Activated CD8-positive, alpha-beta memory T cell treated with anti-CD3 and anti-CD28 coated beads for 36 hours (primary cell): ENCODE results near the gene ZNF362. TPM values are rescaled to one million over a fixed set of nuclear protein-coding genes. Genes with fewer than 3 reads are reported as not detected.

ENCODE experiments used
- CTCF ChIA-PET: fragments of 350-600 bp; sonication (Branson Sonifier 250); formaldehyde crosslinking; loops from one replicate; lab custom pipeline; 2021; ENCODE audit warnings: antibody characterized with exemption; lab: Charles Lee
- POLR2A ChIA-PET: fragments of 350-600 bp; sonication (Branson Sonifier 250); formaldehyde crosslinking; loops from one replicate; lab custom pipeline; 2021; ENCODE audit warnings: antibody characterized with exemption; lab: Charles Lee
- total RNA-seq, 2 experiments: library from RNA; stranded (reverse); gene quantifications; one replicate each; pipeline ENCODE4 v1.2.3, GENCODE V29; 2021

Gene ZNF362
- total RNA-seq, 2 experiments from 2014 or later: 7.8 to 7.9 TPM

DNA sequence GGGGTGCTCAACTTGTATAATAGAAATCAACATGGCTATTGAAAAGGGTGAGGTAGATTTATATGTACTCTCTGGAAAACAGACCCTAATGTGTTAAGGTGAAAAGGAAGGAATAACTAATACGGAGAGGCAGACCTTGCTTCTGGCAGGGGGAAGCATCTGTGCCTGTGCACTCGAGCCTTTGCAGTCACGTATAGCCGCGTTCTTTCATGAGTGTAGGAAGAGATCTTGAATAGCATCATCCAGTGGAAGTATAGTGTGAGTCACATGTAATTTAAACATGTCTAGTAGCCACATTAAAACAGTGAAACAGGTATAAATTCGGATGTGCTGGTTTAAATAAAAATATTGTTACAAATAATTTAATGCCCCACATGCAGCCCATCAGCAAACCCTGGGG lies 61.7 kb downstream of the ZNF362 start:
- POLR2A ChIA-PET: no interaction called here
- CTCF ChIA-PET: interaction anchor here (0.5 to 0.6 kb wide), 2 partner anchors 20 to 34 kb away, joined by 4 to 5 read pairs; no protein-coding TSS in a partner anchor

DNA sequence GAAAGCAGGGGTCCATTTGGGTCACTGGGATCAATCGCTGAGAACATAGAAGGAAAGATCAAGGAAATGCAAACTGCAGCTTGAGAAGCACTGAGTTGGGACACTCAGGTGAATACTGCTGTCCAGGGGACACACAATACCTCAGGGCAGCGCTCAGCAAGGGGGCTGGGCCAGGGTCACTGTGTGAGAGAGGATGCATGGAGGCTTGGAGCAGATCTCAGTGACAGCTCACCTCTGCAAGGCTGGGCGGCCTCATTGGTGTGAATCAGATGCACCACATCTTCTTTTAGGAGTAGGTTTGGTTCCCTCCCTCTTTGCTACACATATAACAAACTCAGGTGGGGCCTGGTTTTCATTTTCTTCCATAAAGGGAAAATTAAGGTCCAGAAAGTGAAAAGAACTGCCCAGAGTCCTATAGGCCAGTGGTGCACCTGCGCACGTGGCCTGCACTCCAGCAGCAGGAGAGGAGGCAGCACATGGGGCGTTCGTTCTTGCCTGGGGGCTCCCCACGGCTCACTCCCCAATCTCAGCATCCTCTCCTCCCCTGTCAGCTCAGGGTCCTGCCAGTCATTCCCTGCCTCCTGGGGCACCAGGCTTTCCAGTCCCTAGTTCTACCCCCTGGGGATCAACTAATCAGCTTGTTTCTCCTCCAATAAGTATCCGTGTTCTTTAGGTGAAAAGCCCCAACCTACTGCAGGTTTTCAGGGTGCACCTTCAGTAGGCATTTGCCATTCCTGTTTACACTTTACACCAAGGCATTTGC lies 63.1 kb downstream of the ZNF362 start:
- CTCF ChIA-PET: interaction anchor here (1.4 kb wide), 1 partner anchor 21 kb away, joined by 5 read pairs; no protein-coding TSS in a partner anchor
- POLR2A ChIA-PET: no interaction called here

DNA sequence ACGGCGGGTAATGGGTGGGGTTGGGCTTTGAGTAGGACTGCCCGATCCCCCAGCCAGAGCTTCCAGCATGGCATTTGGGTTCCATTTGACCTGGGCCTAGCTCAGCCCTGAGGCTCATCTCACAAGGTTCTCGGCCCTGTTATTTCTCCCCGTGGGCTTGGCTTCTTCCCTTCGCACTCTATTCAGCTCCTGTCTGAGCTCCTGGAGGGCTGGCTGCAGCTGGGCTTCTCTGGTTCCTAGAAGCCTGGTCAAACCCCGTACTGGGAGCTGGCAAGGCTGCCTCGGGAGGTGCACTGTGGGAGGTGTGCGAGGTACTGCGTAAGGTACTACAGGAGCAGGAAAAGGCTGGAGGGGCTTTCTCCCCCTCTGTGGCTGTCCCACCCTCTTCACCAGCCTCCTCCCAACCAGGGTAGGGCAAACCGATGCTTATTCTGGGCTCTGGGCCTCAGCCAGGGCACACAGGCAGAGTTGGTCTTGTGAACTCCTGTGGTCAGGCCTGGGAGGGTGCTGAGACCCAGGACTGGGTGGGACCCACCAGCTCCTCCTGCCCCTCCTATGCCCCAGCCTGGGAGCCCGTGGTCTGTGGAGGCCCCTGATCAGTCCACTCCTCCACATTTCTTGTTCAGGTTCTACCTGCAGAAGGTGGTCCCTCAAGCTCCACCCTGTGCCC lies 63.8 kb downstream of the ZNF362 start:
- ChIA-PET POLR2A (no interaction called here), CTCF (interaction anchor here (1.4 to 1.8 kb wide), 2 partner anchors 22 to 24 kb away, joined by 5 to 6 read pairs; no protein-coding TSS in a partner anchor)

DNA sequence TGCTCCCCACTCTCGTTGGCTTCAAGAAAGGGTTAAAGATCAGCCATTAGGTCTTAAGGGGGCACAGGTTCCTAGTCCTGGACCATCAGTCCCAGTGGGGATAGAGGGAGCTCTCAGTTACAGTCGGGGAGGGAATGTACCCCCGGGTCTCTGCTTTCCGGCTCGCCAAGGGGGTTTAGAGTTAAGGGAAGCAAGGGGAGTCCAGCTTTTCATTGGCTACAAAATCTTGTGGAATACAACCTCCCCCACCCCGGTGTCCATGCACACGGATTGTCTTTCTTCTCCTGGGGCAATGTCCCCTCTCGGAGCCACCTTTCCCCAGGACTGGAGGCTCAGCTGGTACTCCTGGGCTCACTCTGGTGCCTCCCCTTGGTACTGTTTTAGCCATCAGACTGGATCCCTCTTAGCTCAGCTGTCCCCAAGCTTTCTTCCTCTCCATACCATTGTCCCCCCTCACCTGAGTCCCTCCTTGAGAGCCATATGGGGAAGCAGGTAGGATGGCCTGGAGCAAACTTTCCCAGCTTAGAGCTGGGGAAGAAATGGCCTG lies 64.4 kb downstream of the ZNF362 start, which contains the start of gene A3GALT2:
Gene A3GALT2, minus strand, starts transcription at position 480 of the 547 bp plus-strand sequence. Its CDS starts 0 bp downstream, at position 480.
- POLR2A ChIA-PET: no interaction called here
- CTCF ChIA-PET: interaction anchor here (1.4 to 1.8 kb wide), 2 partner anchors 22 to 25 kb away, joined by 5 to 6 read pairs; no protein-coding TSS in a partner anchor

DNA sequence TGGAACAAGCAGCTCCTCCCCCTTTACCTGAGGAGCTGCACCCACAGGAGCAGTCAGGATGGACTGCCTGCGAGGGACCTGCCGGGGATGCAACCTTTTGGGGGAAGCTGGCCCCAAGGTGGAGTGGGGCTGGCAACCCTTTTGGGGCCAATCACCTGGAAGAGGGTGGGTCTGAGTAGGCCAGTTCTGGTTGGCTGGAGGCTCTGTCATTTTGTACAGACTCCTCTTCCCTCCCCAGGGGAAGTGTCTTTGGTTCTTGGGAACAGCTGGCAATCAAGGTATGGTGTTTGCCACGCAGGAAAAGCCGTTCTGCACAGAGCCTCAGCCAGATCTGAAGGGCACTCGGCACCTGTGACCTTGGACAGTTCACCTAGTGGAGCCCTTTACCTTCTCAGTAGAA lies 64.9 kb downstream of the ZNF362 start:
- ChIA-PET POLR2A (no interaction called here), CTCF (interaction anchor here (1.8 kb wide), 1 partner anchor 25 kb away, joined by 6 read pairs; no protein-coding TSS in a partner anchor)

DNA sequence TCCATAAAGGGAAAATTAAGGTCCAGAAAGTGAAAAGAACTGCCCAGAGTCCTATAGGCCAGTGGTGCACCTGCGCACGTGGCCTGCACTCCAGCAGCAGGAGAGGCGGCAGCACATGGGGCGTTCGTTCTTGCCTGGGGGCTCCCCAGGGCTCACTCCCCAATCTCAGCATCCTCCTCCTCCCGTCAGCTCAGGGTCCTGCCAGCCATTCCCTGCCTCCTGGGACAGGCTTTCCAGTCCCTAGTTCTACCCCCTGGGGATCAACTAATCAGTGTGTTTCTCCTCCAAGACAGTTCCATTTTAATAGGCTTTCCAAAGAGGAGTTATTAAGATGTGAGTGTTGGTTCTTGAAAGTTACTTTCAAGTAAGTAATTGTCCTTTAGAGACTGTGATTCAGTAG lies 65.8 kb downstream of the ZNF362 start:
- ChIA-PET CTCF (interaction anchor here (1.0 kb wide), 1 partner anchor 17 kb away, joined by 3 read pairs; no protein-coding TSS in a partner anchor), POLR2A (no interaction called here)

DNA sequence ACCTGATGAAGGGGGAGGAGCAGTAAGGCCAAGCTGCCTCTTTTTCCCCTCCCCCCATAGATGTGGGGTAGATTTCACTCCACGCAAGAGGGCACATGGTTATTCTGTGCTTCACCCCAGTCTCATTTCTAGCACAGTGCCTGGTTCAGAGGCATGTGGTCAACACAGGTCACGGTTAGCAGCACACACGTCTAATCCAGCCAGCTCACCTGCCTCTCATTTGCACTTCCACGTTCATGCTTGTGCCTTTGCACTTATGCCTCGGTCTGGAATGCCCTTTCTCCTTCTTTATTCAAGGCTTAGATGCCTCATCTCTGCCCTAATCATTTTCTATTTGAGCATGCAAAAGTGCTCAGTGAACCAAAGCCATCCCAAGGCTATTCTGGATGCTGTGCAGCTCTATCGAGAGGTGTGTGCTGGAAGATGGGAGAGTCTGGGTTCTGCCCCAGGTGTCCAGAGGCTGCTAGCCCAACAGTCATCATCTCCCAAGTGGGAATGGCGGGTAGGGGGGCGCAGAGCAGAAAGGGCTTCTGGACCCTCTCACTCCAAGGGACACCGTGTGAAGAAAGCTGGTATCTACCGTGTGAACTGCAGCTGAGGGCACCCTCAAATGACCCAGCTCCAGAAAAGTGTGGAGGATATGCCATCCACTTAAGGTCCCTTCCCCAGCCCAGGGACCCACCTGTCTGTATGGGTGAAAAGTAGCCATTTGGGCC lies 66.7 kb downstream of the ZNF362 start:
- POLR2A ChIA-PET: no interaction called here
- CTCF ChIA-PET: interaction anchor here (1.0 kb wide), 1 partner anchor 18 kb away, joined by 3 read pairs; no protein-coding TSS in a partner anchor

DNA sequence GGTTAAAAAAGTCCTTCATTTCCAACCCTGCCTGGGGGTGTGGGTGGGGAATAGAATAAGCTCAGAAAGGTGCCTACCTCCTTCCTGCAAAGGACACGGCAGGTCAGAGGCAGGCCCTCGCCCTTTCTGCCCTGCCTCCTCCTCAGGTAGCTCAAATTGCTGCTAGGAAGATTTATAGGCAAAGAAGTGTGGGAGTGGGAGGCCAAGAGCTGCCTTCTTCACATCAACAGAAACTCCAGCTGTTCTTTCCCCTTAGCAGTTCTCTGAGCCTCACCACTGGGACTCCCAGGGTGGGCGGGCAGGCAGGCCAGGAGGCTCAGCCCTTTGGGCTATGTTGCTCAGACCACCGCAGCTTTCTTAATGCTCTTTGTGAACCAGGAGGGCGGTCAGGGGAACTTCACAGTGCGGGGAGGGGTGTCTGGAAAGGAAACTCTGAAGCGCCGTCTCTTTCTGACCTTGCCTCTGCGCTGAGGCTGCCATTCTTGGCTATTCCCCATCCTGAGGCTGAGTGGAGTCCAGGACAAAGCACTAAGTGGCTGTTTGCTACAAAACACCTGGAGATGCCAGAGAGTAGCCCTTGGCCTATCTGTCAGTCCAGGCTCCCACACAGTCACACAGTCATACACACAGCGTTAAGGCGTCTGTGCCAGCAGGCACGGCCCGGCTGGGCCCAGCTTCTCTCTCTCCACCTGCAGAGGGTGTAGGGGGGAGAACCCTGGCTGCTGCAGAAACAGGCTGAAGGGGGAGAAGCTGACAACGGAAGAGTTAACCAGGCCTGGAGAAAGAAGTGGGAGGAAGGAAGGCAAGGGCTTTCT lies 67.6 kb downstream of the ZNF362 start:
- ChIA-PET POLR2A (interaction anchor here (0.5 kb wide), 1 partner anchor 26 kb away, joined by 4 read pairs; no protein-coding TSS in a partner anchor), CTCF (no interaction called here)

DNA sequence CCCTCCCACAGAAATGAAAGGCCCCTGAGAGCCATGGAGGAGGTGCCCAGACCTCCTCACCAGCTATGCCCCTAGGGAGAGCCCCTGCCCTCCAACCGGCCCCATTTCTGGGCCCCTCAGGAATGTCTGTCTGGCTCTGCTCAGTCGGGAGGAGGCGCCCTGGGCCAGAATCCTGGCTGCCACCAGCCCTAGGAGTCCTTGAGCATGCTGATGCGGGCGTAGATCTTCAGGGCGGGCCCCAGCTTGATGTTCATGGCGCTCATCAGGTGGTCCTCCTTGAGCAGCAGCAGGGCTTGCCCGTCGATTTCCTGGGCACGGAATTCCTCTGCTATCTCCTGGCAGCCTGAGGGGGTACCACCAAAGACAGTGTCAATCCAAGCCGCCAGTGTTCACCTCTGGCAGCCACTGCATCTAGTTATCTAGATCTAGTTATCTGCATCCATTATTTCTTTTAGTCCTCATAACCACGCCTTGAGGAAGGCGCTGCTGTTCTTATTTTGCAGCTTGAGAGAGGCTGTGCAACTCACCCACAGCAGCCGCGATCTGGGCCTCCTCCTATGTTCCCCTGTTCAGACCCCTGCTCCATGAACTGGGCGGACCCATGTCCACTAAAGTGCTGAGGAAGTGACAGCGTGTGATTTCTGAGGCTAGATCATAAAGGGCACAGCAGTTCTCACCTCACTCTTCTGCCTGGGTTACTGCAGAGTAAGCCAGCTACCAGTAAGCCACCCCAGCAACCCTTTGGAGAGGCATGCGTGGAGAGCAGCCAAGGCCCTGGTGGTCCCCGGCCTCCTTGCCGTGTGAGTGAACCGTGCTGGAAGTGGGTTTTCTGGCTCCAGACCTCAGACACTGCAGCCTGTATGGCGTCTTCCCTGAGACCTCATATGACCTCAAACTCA lies 68.6 kb downstream of the ZNF362 start:
- CTCF ChIA-PET: no interaction called here
- POLR2A ChIA-PET: no interaction called here

DNA sequence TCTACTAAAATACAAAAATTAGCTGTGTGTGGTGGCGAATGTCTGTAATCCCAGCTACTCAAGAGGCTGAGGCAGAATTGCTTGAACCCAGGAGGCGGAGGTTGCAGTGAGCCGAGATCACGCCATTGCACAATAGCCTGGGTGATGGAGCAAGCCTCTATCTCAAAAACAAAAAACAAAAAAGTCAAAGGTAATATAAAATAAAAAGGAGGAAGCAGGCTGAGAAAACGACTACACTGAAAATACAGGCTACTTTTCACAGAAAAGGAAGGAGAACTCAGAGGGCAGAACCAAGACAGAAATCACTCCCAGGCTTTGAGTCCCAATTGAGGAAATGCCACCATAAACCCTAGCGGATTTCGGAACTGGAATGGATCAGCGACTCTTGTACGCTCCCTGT lies 70.5 kb downstream of the ZNF362 start:
- ChIA-PET CTCF (no interaction called here), POLR2A (no interaction called here)

DNA sequence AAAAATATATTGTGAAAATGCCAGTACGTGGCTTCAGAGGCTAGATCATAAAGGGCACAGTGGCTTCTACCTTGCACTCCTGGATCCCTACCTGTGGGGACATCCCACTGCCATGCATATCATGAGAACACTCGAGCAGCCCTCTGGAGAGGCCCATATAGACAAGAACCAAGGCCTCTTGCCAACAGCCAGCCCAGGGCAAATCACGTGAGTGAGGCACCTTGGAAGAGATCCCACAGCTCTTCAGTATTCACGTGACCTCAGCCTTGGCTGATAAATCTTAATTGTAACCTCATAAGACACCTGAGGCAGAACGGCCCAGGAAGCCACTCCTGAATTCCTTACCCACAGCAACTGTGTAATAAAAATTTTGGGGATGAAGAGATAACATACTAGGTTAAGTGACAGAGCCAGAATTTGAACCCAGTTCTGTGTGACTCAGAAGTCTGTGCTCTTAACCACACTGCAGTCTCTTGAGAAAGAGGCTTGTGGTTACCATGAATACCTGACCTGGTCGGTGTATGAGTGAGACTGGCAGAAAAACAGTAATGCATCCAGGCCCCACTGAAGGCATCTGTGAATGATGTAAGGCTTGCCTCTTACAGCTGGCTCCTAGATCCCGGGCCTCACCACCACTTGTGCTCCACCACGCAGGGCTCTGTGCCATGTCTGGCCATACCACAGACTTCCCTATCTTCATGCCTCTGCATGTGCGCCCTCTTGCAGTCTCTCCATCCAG lies 71.5 kb downstream of the ZNF362 start:
- POLR2A ChIA-PET: no interaction called here
- CTCF ChIA-PET: interaction anchor here (1.5 kb wide), 1 partner anchor 11 kb away, joined by 5 read pairs; no protein-coding TSS in a partner anchor

DNA sequence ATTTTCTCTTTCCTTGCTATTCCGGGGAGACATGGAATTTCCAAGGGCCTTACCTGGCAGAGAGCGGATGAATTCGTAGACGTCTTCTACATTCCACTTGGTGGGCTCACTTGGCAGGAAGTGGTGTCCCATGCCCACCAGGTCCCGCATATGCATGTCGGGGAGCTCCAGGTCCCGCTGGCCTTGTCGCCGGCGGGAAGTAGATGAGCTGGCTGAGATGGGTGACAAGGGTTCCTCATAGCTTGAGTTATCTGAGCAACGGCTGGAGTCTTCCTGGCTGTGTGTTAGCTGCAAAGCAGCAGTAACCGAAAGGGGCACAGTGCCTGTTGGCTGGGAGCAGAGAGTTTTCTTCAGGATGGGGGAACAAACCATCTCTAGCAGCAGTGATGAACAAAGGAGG lies 72.5 kb downstream of the ZNF362 start:
- POLR2A ChIA-PET: no interaction called here
- CTCF ChIA-PET: interaction anchor here (1.5 kb wide), 1 partner anchor 10 kb away, joined by 5 read pairs; no protein-coding TSS in a partner anchor

DNA sequence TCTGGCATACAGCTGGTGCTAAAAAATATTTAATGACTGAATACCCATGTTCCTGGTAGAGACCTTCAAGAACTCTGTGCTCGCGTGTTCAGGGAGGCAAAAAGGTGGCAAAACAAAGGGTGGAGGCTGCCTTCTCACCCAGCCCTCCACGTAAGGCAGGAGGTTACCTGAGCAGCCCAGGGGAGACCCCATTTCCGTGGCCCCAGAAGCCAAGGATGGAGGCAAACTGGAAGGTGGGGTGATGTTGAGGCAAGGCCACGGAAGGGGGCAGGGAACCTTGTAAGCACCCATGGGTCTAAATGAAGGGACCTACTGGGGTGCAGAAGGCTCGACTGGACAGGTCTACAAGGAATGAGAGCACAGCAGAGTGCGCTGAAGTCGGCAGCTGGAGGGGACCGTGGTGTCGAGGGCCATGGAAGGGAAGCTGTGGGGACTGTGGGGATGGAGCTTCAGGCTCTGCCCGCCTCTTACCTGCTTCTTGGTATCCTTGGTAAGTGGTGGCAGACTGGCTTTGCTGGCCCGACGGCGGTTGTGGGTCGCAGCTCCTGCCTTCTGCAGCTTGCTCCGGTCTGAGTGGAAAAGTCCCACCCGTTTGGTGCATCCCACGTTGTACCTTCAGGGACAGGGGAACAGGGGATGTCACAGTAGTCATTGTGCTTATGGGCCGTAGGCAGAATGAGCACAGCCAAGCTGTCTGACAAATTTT lies 73.5 kb downstream of the ZNF362 start:
- CTCF ChIA-PET: interaction anchor here (0.5 kb wide), 1 partner anchor 67 kb away, joined by 4 read pairs; no protein-coding TSS in a partner anchor
- POLR2A ChIA-PET: no interaction called here

DNA sequence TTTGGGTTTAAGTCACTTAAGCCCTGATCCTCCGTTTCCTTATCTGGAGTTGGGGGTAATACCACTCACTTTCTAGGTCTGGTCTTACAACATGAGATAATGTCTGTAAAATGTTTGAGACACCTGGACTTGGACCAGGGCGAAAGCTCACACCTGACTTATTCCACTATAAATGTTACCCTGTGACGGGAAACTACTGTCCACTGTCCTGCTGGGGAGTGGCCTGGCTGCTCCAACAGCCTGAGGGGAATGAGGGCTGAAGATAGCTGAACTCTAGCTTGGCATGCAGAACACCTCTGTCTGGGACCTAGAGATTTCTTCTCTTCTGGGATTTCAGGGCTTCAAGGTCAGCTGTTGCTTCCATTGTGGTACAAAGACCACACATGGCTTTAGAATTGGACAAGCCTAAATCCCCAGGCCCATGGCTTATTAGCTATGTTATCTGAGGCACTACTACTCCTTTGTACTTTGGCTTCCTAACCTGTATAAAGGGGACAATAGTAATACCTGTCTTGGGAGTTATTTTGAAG lies 74.1 kb downstream of the ZNF362 start:
- POLR2A ChIA-PET: no interaction called here
- CTCF ChIA-PET: no interaction called here

DNA sequence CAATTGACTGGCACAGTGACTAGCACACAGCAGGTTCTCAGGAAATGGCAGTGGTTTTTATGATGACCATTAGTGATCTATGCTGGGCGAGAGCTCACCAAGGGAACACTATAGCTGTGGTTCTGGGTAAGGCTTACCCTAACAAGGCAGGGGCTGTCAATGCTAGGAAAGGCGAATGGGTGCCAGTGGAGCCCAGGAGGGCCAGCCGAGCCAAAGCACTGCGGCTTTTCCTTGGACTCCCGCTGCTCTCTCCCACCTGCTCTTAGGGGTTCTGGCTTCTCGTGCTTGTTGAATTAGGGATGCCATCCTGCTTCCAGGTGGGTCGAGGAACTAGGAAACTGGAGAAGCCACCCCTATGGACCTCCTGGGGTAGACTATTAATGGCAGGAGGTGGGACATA lies 74.6 kb downstream of the ZNF362 start:
- ChIA-PET CTCF (no interaction called here), POLR2A (no interaction called here)
